GM23248 (cell line): ENCODE results near the gene DAO.

Experiments
- EZH2 ChIP-seq: fragments of 200-600 bp; sonication (generic); IDR thresholded peaks from 2 replicates; pipeline ENCODE4 v1.6.1; 2018; ENCODE audit warnings: antibody characterized with exemption, mild to moderate bottlenecking; ENCODE audit not compliant: insufficient read depth, poor library complexity, severe bottlenecking
- EZH2phosphoT487 ChIP-seq: fragments of 200-600 bp; sonication (generic); IDR thresholded peaks from 2 replicates; pipeline ENCODE4 v1.6.1; 2018; ENCODE audit warnings: antibody characterized with exemption, moderate library complexity, mild to moderate bottlenecking, low read depth; ENCODE audit not compliant: insufficient read depth

- no peak for TF ChIP-seq EZH2
- no peak for TF ChIP-seq EZH2phosphoT487
Observed at GRCh38 chr12:108868781-108869180, 11.1 kb upstream of the DAO start.
